IPS DF 19.7 (cell line): Measurements from ENCODE around the gene PLAAT3.
"Not testable (repeated sequence)": the region's sequence is repeated elsewhere in the genome, so short reads cannot be mapped to it uniquely, and the experiment has no call there.

ENCODE experiments used
- DNase-seq: peaks from one replicate; pipeline ENCODE4 v3.0.0-alpha.2; 2013; ENCODE audit warnings: low read depth, low spot score

The PLAAT3 gene

GRCh38 chr11:63609536-63609935 is 4.7 kb downstream of the PLAAT3 start:
- no peak for DNase-seq

- no peak for DNase-seq
Measured at GRCh38 chr11:63608353-63609345, 5.6 kb downstream of the PLAAT3 start.

DNA sequence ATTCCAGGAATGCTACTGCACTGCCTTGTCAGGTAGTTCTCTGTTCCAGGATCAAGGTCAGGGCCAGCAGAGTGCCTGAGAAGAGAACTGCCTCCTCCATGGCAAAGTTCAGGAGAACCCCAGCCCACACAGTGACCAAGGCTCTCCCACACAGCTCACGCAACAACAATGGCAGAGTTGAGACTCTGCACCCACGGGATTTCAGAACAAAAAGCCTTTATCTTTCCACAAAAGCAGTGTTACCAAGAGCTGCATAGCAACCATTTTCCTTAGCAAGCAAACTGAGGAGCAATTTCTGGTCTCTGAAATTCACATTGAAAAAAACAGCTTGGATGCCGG is 11.1 kb downstream of the PLAAT3 start:
- DNase-seq = no peak

GRCh38 chr11:63602290-63603179 is 11.7 kb downstream of the PLAAT3 start:
- DNase-seq = not testable (repeated sequence)

- no peak for DNase-seq
Measured at GRCh38 chr11:63599211-63600122, 14.8 kb downstream of the PLAAT3 start.

DNA sequence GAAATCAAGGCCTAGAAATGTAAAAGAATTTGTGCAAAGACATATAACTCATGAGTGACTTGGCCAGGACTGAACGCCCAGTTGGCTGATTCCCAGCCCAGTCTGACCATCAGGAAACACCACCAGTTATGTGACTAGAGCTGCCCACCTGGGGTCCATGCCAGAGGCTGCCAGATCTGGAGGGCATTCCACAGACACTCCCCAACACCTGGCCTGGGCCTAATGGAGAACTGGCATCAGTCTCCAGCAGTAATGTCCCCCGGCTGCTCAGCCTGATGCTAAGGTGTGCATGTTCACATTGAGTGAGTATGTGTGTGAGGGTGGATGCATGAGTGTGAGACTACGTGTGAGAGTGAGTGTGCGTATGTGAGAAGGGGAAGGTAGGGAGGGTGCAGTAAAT is 15.7 kb downstream of the PLAAT3 start:
- no peak for DNase-seq

DNA sequence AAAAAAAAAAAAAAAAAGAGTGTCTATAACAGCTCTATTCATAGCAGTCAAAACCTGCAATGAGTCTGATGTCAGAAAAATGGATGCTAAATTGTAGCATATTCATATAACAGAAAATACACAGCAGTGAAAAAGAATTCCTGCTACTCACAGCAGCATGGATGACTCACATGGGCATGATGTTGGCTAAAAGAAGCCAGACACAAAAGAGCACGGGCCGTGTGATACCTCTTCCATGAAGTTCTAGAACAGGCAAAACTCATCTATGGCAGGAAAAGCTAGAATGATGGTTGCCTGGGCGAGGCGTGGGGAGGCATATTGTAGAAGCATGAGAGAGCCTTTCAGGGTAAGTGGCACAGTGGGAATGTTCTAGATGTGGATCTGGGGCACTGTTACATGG is 18.9 kb downstream of the PLAAT3 start:
- DNase-seq = no peak

DNA sequence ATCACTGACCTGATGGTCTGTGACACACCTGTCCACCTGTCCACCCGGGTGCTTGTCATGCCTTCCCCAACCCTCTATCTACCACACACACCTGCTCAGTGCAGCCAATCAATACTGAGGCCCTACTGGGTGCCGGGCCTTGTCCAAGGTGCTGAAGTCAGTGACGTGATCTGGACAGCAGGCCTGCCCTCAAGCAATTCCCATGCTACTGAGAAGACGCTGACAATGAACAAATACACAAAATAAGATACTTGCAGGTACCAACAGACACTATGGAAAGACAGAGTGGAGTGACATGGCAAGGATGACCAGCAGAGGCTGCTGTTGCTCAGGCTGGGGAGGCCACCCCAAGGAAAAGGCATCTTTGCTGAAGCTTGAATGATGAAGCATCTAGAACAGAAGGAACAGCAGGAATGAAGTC is 21.2 kb downstream of the PLAAT3 start:
- no peak for DNase-seq

DNA sequence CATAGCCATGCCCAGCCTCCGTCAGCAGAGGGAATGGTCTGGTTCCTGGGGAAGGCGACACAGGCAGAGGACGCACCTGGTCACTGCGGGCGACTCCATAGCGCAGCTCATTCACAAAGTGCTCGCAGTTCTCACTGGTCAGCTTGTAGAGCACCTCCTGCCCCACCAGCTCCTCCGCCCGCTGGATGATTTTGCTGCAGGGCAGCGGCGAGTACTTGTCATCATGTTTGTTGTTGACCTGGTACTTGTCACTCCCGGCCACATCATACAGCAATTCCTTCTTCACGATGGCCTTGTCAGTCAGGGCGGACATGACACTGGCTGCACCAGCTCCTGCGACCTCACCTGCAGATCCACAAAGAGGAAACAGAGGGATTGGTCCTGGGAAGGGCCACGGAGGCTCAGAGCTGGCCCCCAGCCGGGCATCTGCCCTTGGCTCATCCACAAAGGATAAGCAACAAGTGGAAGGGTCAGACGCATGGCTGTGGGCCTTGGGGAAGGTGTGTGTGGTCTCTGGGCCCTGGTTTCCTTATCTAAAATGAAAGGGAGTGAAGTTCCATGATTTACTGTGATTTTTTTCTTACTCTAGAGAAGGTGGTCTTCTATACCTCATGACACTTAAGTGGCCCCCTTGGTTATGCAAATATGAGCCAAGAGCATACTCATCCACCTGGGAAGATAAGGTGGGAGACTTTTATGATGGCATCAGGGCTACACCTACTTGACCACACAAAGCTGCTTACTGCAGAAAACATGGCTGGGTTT is 24.0 kb downstream of the PLAAT3 start:
- DNase-seq = no peak

DNA sequence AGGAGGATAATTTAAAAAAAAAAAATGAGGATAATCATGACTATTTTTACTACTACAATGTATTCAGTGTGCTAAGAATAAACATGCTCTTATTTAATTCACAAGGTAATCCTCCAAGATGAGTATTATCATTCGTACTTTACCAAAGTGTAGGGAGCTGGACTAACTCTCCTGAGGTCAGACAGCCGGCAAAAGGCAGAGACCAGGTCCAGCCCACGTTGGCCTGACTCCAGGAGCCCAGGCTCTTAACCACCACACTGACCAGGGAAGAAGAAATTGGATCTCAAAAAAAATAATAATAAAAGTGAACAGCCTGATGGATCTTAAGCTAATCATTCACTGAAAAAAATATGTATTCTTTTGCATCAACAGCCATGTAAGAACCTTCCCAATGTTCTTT is 25.2 kb downstream of the PLAAT3 start:
- DNase-seq = no peak

DNA sequence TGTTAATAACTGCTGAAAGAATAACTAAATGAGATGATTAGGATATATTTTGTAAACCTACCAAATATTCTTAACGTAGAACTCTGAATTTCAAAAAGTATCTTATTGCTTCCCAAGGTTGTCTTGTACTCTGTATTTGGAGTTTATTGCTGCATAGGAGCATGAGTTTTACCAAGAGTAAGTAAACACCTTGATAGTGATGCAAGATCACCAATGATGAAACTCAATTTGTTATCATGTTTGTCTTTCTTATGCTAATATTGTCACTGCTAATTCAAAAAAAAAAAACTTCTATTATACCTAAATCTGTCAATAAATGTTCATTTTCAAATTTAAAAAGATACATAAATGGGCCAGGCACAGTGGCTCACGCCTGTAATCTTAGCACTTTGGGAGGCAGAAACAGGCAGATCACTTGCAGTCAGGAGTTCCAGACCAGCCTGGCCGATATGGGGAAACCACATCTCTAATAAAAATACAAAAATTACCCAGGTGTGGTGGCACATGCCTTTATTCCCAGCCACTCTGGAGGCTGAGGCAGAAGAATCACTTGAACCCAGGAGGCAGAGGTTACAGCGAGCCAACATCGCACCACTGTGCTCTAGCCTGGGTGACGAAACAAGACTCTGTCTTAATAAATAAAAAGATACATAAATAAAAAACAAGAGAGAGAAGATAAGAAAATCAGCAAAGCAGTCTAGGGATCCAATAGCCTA is 27.6 kb downstream of the PLAAT3 start:
- no peak for DNase-seq

- no peak for DNase-seq
Measured at GRCh38 chr11:63583357-63583677, 30.9 kb downstream of the PLAAT3 start.

GRCh38 chr11:63581224-63581623 is 33.0 kb downstream of the PLAAT3 start:
- DNase-seq = not testable (repeated sequence)

DNA sequence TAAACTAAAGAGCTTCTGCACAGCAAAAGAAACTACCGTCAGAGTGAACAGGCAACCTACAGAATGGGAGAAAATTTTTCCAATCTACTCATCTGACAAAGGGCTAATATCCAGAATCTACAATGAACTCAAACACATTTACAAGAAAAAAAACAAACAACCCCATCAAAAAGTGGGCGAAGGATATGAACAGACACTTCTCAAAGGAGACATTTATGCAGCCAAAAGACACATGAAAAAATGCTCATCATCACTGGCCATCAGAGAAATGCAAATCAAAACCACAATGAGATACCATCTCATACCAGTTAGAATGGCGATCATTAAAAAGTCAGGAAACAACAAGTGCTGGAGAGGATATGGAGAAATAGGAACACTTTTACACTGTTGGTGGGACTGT is 35.4 kb downstream of the PLAAT3 start:
- DNase-seq = not testable (repeated sequence)

- DNase-seq = no peak
Measured at GRCh38 chr11:63574856-63575602, 39.2 kb downstream of the PLAAT3 start.

DNA sequence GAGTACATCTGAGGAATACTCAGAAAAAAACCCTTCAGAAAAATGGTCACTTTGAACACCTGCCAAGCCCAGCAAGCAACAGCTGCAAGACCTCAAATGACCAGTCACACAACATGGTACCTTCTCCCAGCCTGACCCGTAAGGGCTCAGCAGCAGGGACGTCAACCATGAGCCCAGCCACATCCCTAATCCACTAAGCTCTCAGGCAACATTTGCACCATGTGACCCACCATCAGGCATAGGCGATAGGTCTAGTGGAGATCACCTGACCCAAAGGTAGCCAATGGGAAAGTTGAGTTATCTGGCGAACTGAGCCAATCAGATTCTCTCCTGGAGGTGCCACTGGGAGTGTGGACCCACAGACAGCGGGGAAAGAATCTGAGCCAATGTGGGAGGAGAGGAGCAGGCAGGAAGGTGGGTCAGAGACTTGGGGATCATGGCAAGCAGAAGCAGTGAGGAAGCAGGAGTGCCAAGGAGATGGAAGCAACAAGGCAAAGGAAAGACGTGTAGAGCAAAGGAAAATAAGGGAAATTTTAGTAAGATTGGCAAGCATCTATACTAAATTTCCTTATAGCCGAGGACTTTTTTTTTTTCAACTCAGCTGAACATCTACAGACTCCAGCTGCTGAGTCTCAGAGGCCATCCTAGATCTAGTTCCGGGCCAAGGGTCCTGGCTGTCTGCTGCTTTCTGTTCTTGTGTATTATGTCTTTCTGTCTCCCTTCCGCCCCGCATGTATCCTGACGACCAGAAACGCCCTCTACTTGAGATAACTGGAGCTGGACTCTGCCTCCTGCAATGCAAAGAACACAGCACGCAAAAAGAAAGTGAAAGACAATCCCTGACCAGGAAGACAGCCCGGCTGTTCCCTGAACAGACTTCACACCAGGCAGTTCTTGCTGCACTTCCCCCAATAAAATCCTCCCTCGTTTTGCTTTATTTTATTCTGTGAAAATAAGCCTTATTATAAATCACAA is 40.1 kb downstream of the PLAAT3 start:
- no peak for DNase-seq

- DNase-seq = no peak
Measured at GRCh38 chr11:63572026-63572688, 42.1 kb downstream of the PLAAT3 start.

- no peak for DNase-seq
Measured at GRCh38 chr11:63569570-63569969, 44.7 kb downstream of the PLAAT3 start.
